GM19324 (cell line): ENCODE data around the gene TMEM45B.
"Not testable (repeated sequence)": the region's sequence is repeated elsewhere in the genome, so short reads cannot be mapped to it uniquely, and the experiment has no call there.

Experiments
- ATAC-seq: cut with Tn5 transposase; IDR thresholded peaks from one replicate; pipeline ENCODE4 v1.9.1; 2021; ENCODE audit warnings: mild to moderate bottlenecking, moderate library complexity; ENCODE audit not compliant: unreplicated experiment, low FRiP score

Gene TMEM45B

GRCh38 chr11:129847361-129847760, 31.7 kb downstream of the TMEM45B start:
- ATAC-seq = not testable (repeated sequence)

- ATAC-seq = no peak
These were observed 33.9 kb downstream of the TMEM45B start for GRCh38 chr11:129849447-129850130.

- ATAC-seq = no peak
These were observed 36.6 kb downstream of the TMEM45B start for GRCh38 chr11:129852125-129852740.

GRCh38 chr11:129853518-129854231, 38.0 kb downstream of the TMEM45B start:
- no peak for ATAC-seq

DNA sequence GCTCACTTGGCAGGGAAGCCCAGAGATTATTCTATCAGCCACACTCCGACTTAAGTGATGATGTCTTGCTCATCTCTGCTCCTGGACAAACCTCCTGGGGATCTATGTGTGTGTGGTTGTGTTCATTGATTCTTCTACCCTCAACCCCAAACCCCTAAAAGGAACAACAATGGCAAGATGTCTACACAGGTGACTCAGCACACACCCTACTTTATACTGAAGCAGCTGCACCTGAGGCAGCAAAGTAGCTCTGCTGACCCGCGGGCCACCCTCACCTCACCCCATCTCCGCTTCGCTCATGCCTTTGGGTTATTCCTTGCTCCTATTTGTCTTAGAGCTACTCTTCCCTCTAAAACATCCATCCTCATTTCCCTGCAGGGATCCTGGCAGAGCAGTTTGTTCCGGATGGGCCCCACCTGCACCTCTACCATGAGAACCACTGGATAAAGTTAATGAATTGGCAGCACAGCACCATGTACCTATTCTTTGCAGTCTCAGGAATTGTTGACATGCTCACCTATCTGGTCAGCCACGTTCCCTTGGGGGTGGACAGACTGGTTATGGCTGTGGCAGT, 38.7 kb downstream of the TMEM45B start:
- no peak for ATAC-seq

DNA sequence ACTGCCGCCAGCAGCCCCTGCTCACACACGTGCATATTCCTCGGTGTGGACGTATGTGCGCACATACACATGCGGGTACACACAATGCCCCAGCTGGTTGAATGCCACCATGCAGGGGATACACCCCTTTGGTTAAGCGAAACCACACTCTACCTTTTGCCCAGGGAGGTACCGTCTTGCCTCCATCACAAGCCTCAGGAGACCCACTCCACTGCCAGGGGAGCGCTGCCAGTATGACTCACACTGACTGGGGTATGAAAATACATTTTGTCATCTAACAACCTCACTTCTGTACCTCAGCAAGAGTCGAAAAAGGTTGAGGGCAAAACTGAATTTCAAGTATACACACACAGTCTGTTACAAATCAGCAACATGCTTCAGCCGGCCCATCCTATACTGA, 39.4 kb downstream of the TMEM45B start:
- no peak for ATAC-seq

- no peak for ATAC-seq
These were observed 40.4 kb downstream of the TMEM45B start for GRCh38 chr11:129856036-129856435.

DNA sequence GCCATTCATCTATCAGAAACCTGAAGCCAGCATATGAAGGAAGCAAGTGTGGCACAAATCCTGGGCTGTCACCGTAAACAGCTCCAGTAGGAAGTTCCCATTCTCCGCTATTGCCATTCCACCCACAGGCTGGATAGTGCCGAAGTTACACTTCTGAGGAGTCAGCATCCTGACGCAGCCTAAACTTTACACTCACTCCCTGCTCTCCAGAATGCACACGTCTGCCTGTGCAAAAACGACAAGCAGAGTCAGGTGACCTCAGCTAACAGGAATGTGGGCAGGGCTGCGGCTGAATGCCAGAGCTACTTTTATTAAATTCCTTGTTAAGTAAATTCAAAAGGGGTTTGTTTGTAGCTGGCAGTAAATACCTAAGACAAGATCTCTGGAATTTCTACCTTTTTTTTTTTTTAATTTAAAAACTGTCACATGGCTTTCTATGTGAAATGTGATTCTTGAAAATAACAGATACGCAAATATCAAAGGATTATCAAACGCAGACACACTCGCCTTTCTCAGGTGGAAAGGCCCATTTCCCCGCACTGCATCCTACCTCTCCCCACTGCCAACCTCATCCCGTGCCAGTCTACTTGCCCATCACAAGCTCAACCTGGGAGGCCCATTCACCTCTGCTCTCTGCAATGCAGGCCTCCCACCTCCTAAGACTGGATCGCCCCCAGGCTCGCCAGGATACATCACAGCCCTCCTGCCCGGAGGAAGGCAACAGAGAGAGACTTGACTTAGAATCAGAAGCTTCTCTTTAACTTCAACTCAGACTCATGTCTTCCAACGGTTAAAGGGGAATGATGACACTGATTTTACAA, 46.3 kb downstream of the TMEM45B start:
- ATAC-seq = no peak

DNA sequence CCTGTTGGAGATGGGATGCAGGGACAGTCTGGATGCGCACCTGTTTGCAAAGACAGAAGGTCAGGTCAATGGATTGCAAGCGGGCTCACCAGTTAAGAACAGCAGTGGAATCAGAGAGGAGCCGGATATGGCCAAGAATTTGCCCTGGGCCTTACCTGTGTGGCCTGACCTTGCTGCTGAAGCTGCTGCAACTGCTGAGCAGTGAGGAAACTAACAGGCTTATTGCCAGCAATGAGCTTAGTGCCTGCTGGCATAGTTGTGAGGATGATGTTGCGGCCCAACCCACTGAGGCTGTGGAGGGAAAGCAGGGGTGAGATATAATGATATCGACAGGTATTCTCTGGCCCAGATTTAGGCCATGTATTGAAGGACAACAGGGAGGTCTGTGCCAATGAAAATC, 49.2 kb downstream of the TMEM45B start:
- ATAC-seq = no peak

- ATAC-seq = no peak
These were observed 50.1 kb downstream of the TMEM45B start for GRCh38 chr11:129865701-129866100.

GRCh38 chr11:129866311-129866710, 50.7 kb downstream of the TMEM45B start:
- no peak for ATAC-seq

- not testable (repeated sequence) for ATAC-seq
These were observed 53.0 kb downstream of the TMEM45B start for GRCh38 chr11:129868626-129869025.

GRCh38 chr11:129871914-129872313, 56.3 kb downstream of the TMEM45B start:
- ATAC-seq = no peak

GRCh38 chr11:129880311-129880710, 64.7 kb downstream of the TMEM45B start:
- no peak for ATAC-seq

- ATAC-seq = no peak
These were observed 66.0 kb downstream of the TMEM45B start for GRCh38 chr11:129881570-129882170.

DNA sequence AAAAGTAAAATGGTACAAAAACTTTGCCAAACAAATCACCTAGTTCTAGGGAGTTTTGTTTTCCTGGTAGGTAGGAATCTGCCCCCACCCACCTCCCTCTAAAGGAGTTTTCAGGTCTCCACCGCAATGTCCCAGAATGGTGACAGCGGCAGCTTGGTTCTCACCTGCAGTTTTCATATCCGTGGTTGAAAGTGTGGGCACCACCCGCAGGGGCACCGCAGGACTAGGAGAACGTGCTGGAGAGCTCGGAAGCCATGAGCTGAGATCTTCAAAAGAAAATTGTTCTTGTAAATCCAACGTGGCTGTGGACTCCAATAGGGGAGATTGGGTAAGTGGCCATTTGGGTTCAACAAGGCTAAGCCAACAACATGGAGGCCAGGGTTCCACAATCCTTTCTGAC, 68.9 kb downstream of the TMEM45B start:
- ATAC-seq = no peak

GRCh38 chr11:129885381-129885780, 69.7 kb downstream of the TMEM45B start:
- no peak for ATAC-seq

DNA sequence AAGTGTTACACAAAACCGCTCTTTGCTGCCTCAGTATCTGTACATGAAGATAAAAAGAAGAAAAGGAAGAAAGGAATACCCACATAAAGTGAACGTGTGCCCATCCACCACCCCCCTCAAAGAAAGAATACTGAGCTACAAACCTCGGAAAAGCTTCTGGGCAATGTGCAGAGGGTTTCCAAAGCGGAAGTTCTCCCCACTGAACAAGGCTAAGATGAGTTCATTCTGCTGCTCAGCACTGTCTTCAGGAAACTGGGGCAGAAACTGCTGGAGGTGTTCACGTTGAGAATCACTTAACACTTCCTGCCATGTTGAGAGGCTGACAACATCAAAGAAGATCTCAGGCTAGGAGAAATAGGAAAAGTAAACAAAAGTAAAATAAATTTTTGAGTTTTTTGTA, 72.8 kb downstream of the TMEM45B start:
- no peak for ATAC-seq

DNA sequence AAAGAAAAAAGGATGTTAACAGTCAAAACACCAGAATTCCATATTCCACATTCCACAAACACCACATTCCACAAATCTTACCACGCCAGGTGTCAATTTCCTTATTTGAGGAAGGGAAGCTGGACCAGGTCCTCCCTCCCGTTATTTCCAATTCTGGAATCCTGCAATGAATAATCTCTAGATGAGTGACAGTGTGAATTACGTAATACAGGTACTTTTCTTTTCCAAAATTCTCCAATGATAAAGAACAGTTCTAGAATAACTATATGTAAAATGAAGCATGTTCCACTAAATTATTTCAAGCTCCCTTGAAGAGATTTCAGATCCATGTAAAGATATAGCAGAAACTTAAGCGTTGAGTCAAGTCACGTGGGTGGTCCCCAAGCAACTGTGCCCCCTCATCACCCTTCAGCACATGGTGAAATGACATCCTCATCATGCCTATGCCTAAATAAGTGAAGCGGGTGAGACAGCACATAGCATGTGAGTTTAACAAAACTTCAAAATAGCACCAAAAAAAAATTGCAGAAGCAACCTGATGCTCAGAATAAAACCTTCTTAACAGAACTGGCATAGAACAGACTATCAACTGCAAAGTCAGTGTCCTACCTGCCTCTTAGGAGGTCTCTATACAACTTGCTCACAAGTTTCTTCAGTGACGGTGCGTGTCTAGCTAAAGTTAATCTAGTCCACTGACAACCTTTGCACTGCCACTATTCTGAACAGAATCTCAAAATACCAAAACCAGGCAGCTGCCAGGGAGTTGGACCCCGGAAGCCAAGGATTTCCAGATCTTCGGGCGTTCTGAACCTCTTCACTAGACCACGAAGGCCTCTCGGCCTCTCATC, 78.9 kb downstream of the TMEM45B start:
- ATAC-seq = peak; percentile 19
